Ramos (cell line): Measurements from ENCODE around the gene TMEM184B.

Experiments used
- in situ Hi-C: fragments of 300-500 bp; cut with MboI; formaldehyde crosslinking; loops from one replicate; pipeline ENCODE4 v1.14.3; 2022; ENCODE audit warnings: low sequenced_read_pairs; ENCODE audit not compliant: unreplicated experiment

The TMEM184B gene

DNA sequence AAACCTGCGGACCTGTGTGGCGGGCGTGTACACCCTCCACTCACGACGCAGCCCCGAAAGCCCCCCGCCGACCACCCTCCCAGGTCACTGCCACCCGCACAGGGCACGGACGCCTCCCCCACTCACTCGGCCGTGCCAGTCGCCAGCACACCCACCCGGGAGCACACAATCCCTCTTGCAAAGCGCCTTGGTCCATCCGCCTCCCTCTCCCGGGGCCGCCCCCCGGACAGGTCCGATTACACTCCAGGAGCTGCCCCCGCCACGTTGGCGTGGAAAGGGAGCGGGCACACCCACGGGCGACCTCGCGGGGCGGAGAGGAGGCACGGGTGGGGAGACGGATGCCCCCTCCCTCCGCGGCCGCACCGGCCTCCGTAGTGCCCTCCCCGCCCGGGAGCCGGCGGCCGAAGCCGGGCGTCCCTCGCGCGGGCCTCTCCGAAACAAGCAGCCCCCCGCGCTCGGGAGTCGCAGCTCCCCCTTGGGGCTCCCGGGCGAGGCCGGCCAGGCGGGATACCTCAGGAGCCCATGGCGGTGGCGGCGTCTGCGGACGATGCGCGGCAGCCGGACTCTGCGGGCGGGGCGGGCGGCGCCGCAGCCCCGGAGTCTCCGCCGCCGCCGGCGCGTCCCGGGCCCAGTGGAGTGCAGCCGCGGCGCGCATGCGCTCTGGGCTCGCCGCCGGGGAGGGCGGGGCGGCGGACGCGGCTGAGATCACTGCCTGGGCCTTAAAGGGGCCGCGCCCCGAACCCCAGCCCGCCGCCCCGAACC, at the start of gene TMEM184B:
TSS of gene TMEM184B (minus strand) at position 638 of the 762 bp plus-strand sequence. CDS start 25,049 bp downstream, outside the sequence.
- in situ Hi-C loops, result no loop called here

DNA sequence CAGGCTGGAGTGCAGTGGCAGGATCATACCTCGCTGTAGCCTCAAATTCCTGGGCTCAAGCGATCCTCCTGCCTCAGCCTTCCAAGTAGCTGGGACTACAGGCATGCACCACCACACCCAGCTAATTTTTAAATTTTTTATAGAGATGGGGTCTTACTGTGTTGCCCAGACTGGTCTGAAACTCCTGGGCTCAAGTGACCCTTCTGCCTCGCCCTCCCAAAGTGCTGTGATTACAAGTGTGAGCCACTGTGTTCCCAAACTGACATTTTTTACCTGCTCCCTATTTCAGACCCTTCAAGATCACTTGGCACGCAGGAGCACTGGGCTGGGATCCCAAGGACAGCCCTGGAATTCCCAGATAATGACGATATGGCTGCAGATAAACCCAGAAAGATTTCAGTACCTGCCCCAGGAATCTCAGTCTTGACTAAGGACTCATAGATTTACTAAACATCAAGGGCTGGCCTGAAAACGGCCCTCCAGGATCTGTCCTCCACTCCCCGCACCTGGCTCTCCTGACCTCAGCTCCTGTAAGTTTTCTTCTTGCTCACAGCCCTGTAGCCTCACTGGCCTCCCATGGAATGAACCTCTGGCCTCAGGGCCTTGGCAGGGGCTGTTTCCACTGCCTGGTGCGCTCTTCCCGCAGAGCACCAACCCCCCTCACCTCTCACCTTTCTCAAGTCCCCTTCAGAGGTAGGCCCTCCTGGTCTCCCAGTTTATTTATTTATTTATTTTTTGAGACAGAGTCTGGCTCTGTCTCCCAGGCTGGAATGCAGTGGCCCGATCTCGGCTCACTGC, 48.0 kb upstream of the TMEM184B start:
- in situ Hi-C loops, result no loop called here

DNA sequence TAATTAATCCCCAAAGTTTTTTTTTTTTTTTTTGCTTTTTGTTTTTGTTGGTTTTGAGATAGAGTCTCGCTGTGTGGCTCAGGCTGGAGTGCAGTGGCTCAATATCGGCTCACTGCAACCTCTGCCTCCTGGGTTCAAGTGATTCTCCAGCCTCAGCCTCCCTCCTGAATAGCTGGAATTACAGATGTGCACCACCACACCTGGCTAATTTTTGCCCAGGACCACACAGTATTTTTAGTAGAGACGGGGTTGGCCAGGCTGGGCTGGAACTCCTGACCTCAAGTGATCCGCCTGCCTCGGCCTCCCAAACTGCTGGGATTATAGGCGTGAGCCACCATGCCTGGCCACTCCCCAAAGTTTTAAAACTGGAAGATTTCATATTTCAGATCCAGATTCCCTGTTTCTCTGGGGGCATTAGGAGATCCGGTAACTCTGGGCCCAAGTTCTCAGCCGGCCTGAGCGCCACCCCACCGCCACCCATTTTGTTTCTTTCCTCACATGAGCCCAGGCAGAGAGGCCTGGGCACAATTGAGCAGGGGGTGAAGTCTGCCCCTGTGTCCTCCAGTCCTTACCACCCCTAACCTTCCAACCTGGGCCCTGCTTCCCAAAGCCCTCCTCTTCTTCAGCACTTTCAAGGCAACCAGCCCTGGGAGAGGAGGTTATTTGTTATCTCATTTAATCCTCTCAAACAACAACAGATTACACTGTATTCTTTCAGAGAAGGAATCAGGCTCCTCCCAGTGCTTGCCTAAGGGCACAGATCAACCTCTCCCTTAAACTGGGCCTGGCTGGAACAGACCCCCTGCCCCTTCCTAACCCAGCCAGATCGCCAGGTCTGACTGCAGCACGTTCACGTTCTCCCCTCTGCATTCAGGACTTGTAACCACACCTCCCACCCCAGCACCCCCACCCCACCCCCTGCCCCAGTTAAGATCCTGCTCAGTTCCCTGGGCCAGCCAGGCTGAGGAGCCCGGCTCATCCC, 46.3 kb upstream of the TMEM184B start:
- in situ Hi-C loops, result no loop called here

DNA sequence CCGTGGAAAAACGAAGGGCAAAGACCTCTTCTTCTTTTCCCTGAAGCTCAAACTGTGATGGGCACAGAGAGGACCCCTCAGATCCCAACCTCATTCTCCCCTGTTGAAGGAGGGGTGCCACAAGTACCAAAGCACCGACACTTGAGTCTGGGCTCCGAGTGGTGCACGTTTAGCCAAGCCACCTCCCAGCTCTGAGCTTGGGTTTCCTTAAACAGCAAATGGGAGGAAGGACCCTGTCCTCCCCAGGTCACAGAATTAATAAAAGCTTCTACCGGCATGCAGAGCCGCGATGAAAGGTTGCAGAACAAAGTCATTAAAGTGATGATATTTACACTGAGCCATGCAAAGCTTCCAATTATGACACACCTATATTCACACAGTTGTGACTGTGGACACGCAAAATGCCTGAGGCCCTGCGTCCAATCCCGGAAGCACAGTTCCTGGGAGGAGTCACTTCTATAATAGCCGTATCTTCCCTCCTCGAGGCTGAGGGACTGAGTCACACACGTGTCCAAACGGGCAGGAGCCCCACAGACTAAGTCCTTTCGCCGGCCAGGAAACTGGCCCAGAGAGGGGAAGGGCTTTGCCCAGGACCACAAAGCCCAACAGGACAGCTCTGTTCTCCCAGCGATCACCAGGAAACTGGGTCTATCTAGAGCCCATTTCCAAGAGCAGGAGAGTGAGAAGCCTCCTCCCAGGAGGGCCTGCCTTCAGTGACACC, 45.3 kb upstream of the TMEM184B start:
- in situ Hi-C loops, result no loop called here

DNA sequence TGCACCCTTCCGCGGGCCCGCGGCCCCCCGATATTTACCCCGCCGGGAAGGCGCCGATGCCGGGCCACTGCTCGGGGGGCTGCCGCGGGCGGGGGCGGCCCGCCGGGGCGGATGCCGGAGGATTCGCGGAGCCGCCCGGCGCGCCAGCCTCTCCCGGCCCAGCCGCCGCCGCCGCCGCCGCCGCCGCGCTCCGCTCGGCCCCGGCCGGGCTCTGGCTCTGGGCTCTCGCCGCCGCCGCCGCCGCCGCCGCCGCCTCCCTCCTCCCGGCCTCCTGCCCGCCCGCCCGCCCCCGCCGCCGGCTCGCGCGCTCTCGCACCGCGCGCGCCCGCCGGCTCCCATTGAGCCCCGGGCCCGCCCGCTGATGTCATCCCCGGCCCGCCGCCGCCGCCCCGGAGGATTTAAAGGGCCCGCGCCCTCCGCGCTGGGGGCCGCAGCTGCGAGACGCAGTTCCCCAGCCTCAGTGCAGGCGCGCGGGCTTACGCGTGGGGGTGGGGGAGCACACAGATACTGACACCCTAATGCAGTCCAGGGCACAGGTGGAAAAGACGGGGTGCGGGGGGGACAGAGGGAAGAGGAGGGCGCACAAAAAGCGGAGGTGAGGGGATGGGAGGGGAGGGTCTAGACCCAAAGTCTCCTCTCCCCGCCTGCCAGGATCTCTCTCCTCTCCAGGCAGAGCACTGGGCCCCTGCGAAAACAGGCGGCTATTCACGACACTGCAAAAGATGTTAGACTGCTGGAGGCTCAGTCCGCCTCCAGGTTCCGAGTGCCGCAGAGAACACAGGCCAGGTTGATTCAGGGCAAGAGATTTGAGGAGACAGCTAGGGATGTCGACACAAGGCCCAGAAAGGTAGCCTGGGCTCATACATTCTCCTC, 44.5 kb upstream of the TMEM184B start, which contains the start of gene CSNK1E:
TSS of gene CSNK1E (minus strand) at position 312 of the 873 bp plus-strand sequence. CDS start 3,276 bp downstream, outside the sequence.
- in situ Hi-C loops, result no loop called here

DNA sequence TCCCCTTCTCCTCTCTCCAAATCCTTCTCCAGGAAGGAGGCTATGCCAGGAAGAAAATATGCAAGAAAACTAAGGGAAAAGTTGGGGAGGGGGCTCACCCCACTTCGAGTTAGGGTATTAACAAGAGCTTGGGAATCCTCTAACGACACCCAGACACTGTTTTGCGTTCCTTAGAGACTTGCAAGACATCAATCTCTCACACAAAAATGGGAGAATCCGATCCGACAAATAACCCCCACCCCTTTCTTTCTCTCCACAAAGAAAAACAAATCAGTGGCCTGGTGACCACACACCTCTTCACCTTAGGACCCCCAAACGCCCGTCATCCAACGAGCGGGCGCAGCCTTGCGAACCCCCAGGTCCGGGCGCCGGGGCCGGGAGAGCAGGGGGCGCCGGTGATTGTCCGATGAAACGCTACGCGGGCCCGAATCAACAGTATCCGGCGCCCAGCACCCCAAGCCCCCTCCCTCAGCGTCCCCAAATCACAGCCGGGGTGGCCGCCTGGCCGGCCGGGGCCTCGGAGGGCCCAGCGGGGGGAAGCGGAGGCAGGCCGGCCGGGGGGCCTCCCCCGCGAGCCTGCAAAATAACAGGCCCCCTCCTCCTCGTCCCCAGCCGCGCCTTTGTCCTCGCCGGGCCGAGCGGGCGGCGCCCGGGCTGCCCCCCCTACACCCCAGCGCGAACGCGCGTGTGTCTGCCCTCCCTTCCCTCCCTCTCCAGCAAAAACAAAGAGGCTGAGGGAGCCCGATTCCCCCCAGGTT, 43.7 kb upstream of the TMEM184B start:
- in situ Hi-C loops, result no loop called here

DNA sequence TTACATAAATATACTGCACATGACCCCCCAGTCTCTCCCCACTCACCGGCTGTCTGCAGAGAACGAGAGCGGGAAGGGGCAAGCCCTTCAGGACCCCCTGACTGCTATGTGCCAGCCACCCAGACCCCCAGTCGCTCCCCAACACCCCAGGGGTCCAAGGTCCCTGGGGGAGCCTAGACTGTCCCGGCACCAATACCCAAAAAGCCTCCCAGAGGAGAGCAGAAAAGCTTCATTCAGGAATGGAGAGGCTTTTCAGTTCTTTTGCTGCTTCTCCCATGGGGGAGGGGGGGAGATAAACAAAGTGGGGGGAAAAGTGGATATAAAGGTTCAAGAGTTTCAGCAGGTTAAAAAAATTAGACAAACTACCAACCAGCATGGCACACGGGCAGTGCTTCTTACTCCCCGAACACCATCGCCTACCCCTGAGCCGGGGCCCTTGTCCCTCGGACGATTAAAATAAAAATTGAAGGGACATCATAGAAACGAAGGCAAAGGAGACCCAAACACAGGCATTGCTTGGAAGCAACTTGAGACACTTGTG, 43.1 kb upstream of the TMEM184B start:
- in situ Hi-C loops, result no loop called here

DNA sequence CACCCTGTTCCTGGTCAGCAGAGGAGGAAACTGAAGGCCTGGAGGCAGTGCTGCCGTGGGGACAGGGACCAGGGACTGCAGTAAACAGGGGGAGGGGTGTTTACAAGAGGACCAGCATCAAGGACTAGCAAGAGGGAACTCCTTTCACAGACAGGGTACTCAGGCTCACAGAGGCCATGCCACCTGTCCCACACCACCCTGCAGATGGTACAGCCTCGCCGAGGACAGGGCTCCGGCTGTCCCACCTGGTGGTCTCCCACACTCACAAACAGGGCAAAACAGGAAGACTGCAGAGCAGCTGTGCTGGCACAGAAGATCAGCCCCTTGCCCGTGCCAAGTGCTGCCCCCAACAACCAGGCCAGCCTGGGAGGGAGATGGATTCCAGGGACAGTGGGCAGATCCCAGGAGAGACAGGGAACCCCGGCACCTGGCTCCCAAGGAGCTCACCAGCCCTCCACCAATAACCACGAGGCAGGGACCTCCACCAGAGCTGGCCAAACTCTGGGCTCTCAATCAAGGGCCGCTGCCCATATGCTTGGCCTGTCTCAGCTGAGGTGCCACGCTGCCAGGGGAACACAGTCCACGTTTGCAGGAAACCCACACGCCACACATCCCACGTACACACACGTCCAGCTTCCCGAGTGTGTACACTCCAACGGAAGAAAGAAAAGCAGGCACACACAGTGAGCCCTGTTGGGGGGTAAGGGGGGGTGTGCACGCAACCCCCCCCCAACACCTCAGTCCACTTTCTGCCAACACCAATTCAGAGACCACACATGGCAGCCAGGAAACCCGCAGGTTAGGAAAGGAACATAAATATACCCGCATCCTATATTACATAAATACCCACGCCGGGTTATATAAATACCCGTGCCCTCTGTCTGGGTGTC, 42.4 kb upstream of the TMEM184B start:
- in situ Hi-C loops, result no loop called here

DNA sequence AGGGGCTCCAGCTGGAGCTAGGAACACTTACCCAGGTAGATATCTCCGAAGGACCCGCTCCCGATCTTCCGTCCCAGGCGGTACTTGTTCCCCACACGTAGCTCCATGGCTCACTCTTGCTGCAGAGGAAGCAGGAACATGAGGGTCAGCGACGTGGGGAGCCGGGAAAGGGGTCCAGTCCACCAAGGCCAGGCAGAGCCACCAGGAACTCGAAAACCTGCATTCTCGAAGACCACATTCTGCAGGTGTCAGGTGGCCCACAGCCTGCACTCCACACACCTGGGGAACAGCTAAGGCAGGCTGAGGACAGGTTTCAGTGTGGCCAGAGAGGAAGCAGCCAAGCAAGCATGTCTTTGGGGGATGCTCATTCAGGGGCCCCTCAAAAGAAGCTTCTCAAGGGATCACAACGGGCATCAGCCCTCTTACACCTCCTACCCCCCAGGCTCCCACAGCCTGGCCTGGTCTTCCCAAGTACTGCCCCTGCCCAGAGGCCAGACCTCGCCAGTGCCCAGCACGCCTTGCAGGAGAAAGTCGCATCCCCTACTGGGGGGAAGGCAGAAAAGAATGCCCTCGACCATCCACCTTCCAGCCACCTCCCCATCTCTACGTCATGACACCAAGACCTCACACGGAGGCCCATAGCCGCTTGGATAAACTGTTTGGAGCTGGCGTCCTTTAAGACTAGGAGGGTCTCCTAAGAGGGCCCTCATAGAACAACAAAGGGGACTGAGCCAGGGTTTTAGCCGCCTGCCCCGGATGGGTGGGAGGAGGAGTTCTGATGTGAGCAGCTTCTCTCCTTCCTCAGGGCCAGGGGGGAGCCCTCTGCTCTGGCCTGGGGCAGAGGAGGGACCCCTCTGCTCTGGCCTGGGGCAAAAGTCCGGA, 41.5 kb upstream of the TMEM184B start:
- in situ Hi-C loops, result no loop called here

DNA sequence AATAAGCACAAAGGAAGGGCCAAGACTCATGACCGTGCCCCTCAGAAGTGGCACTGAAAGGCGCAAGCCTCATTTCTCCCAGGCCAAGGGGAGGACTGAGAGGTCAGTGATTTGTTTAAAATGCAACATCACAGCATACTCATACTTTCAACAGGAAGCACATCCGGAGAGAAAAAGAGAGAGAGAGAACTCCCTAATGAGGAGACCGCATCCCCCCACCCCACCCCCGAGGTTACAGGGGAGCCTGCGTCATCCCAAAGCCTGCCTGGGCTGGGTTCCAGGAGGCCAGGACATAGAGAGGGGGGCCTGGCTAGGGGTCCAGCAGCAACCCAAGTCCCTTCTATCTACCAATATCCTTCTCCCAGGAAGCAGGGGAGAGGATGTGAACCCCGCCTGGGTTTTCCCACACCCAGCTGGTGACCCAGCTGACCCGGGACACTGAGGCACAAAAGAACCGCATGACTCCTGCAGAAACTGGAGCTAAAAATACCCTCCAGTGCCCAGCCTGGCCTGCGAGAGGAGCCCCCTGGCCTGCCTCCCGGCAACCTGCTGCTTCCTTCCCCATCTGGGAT, 40.7 kb upstream of the TMEM184B start:
- in situ Hi-C loops, result no loop called here

DNA sequence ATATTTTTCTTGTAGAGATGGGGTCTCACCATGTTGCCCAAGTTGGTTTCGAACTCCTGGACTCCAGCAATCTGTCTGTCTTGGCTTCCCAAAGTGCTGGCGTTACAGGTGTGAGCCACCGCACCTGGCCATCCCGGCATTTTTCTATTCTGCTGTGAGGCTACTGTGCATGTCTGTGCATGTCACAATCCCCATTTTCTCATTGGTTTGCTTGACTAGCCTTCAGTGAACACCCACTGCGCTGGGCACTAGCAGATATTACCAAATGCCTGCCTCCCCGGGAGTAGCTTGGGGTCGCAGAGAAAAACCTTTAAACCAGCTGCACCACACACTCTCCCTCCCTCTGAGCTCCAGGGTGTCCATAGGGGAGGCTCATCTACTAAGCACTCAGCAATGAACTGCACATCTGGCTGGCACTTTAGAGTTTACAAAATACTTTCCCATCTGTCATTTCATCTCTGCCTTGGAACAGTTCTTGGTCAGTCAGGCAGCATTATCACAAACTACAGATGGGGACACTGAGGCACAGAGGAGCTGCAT, 39.5 kb upstream of the TMEM184B start:
- in situ Hi-C loops, result no loop called here

DNA sequence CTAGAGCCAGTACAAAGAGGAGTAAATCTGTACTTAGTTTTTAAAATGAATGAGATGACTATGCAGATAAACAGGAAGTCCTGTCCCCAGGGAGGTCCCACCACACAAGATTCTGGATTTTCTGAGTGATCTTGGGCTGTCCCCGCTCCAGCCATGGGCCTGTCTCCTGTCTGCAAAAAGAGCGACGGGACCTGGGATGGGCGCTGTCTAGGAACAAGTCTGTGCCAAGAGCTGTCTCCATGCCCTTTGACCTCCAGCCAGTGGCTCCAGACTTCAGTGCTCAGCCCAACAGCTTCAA, 38.5 kb upstream of the TMEM184B start:
- in situ Hi-C loops, result no loop called here

DNA sequence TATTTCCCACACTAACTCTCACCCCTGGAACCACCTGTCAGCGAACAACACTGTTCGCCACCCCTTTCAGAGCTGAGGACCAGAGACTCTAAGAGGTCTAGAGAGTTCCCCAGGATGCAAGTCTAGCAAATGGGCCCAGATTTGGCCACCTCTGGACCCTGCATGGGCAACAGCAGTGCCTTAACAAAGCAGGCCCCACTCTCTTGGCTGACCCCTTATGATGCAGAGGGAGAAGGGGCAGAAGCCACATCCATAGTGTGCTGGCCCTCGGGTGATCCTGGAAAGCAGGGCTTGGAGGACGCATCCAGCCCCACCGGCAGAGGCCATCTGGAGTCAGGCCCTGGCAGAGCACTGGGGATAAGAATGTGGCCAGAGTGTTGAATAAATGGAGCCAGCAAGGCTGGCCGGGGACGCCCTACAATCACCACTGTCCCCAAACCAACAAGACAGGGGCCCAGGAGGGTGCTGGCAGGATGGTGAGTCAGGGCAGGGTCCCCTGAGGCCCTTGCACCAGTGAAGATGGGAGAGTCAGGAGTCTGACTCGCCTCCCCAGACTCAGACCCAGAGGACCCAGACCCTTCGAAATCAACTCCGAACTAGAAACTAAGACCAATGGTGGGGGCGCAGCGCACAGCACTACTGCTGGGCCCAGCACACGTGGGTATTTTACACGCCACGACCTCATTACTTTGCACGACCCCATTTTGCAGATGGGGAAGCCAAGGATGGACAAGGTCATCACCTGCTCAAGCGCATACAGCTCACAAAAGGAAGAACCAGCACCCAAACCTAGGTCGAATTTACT, 37.9 kb upstream of the TMEM184B start:
- in situ Hi-C loops, result no loop called here

DNA sequence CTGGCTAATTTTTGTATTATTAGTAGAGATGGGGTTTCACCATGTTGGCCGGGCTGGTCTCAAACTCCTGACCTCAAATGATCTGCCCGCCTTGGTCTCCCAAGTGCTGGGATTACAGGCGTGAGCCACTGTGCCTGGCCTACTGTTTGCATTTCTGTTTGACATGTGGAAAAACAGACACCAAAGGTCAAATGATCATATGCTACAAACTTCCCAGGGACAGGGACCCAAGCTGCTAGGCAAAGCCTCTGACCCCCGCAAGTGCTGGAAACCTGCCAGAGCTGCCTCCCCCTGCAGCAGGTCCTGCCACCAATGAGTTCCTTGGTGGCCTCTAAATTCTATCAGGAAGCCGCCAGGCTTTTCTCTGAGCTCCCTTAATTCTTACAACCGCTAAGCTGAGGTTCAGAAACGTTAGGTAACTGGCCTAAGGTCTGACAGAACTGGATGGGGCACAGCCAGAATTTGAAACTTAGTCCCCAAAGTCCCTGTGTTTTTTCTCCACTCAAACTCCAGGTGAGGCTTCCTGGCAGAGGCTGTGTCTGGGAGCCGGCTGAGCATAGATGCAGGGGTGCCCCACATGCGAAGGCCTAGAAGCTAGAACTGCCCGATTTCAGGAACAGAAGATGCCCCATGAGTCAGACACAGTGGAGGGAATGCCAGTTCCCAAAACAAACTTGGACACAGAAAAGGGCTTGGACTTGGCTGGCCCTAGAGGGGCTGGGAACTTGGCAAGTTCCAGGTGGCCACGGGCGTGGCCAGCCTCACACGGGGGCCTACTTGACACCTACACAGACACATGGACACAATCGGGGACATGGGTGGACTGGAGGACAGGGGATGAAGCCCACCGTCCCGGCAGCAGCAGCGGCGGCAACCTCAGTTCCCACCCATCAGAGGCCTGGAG, 37.1 kb upstream of the TMEM184B start:
- in situ Hi-C loops, result no loop called here
